NT2/D1 (cell line): ENCODE data around the gene CDK3.

ENCODE experiments used
- DNase-seq: peaks from one replicate; pipeline ENCODE4 v3.0.0-alpha.2; 2011; ENCODE audit warnings: low read depth, low spot score
- H3K27me3 ChIP-seq: 2 replicates; pipeline ENCODE4 v1.6.0; 2011; ENCODE audit warnings: mild to moderate bottlenecking; ENCODE audit not compliant: insufficient read length, insufficient read depth
- H3K36me3 ChIP-seq: 2 replicates; pipeline ENCODE4 v1.6.1; 2011; ENCODE audit warnings: mild to moderate bottlenecking, low read length, mixed read lengths; ENCODE audit not compliant: insufficient read depth, insufficient read length
- H3K4me1 ChIP-seq: 2 replicates; pipeline ENCODE4 v1.5.1; 2011; ENCODE audit not compliant: insufficient read depth, insufficient read length
- H3K4me3 ChIP-seq: 2 replicates; pipeline ENCODE4 v1.5.1; 2011; ENCODE audit warnings: low read depth; ENCODE audit not compliant: insufficient read length
- H3K9ac ChIP-seq: 2 replicates; pipeline ENCODE4 v1.6.0; 2011; ENCODE audit warnings: low read depth; ENCODE audit not compliant: insufficient read length
- H3K9me3 ChIP-seq: 2 replicates; pipeline ENCODE4 v1.5.1; 2011; ENCODE audit warnings: mild to moderate bottlenecking, low read length; ENCODE audit not compliant: insufficient read depth
- SUZ12 ChIP-seq: IDR thresholded peaks from 2 replicates; pipeline ENCODE4 v1.6.1; 2011; ENCODE audit not compliant: insufficient read length, insufficient read depth; ENCODE audit errors: extremely low read depth
- YY1 ChIP-seq: IDR thresholded peaks from 2 replicates; pipeline ENCODE4 v1.6.1; 2011; ENCODE audit not compliant: insufficient read length, insufficient read depth
- ZNF274 ChIP-seq: IDR thresholded peaks from 2 replicates; pipeline ENCODE4 v1.6.1; 2011; ENCODE audit warnings: mild to moderate bottlenecking, low read depth, low read length

Gene CDK3

GRCh38 chr17:76053246-76054111, 52.8 kb downstream of the CDK3 start:
- H3K4me1 ChIP-seq: peaks cover 9% of the 10 kb centered on the region
- H3K4me3 ChIP-seq: no peak overlapping the region
- DNase-seq: no peak
- no peaks in the 10 kb centered on the region for H3K27me3 ChIP-seq
- TF ChIP-seq SUZ12 (no peak), YY1 (no peak), ZNF274 (no peak)
- peaks cover 80% of the 10 kb centered on the region for H3K36me3 ChIP-seq
- no peaks in the 10 kb centered on the region for H3K9me3 ChIP-seq
- H3K9ac ChIP-seq: no peak overlapping the region

- H3K4me3 ChIP-seq: no peak overlapping the region
- H3K4me1 ChIP-seq: peaks cover 9% of the 10 kb centered on the region
- H3K36me3 ChIP-seq: peaks cover 80% of the 10 kb centered on the region
- no peaks in the 10 kb centered on the region for H3K9me3 ChIP-seq
- no peaks in the 10 kb centered on the region for H3K27me3 ChIP-seq
- no peak for TF ChIP-seq ZNF274
- TF ChIP-seq SUZ12: no peak
- no peak for TF ChIP-seq YY1
- no peak overlapping the region for H3K9ac ChIP-seq
- DNase-seq: no peak
Observed at GRCh38 chr17:76054112-76054476, 53.4 kb downstream of the CDK3 start.
